ENCODE results near the gene ACOX1. TPM values are rescaled to one million over a fixed set of nuclear protein-coding genes. Genes with fewer than 3 reads are reported as not detected.

Gene ACOX1
- total and polyA plus RNA-seq, 2 of the 13 experiments (the other 11 are each of a cell fraction or from before 2014, with no cell fraction given): 86.4 to 120 TPM

- TF ChIP-seq CREBL2 (CRISPR knock-in tag; IDR thresholded peaks at IDR 0.05; ENCODE audit: borderline replicate concordance) (peak; percentile 19; the same call in 1 of the 2 replicates), ZBTB4 (CRISPR knock-in tag; IDR thresholded peaks at IDR 0.05; ENCODE audit: borderline replicate concordance) (0 out of 2 replicates have a peak, but pooled peaks have one; percentile 48), MYC (CRISPR knock-in tag; IDR thresholded peaks at IDR 0.05; ENCODE audit: borderline replicate concordance) (no peak; the same call in 1 of the 2 replicates), ZNF292 (CRISPR knock-in tag; IDR thresholded peaks at IDR 0.05; ENCODE audit: borderline replicate concordance, low read depth) (peak; percentile 41; the same call in 1 of the 2 replicates), SNAI1 (CRISPR knock-in tag; IDR thresholded peaks at IDR 0.05; ENCODE audit: borderline replicate concordance) (peak; percentile 84; the same call in 1 of the 2 replicates), ZNF512B (CRISPR knock-in tag; IDR thresholded peaks at IDR 0.05; ENCODE audit: borderline replicate concordance) (no peak), ARID4A (CRISPR knock-in tag; IDR thresholded peaks at IDR 0.05; ENCODE audit: borderline replicate concordance) (peak; percentile 86), HOXA3 (CRISPR knock-in tag; IDR thresholded peaks at IDR 0.05) (peak; percentile 82; the same call in 1 of the 2 replicates), NR0B2 (CRISPR knock-in tag; IDR thresholded peaks at IDR 0.05) (no peak; the same call in 1 of the 2 replicates)
Measured at GRCh38 chr17:75978938-75979704, at the start of gene ACOX1, which contains the start of gene TEN1 (continued).
